ENCODE results near the gene TBC1D9B. TPM values are rescaled to one million over a fixed set of nuclear protein-coding genes. Genes with fewer than 3 reads are reported as not detected.
A peak's percentile ranks its signal among the peaks of the same experiment; 100 is the strongest.

TBC1D9B gene
- total and polyA plus RNA-seq, 9 of the 15 experiments (the other 6 are each of a cell fraction or from before 2014, with no cell fraction given) = 2.9 to 59.1 (median 33.5) TPM

GRCh38 chr5:179817890-179818745 is 89.6 kb downstream of the TBC1D9B start (continued):
- TF ChIP-seq CHD1 (IDR thresholded peaks at IDR 0.05; ENCODE audit: low read length) (peak; percentile 15), ZNF589 (CRISPR knock-in tag; IDR thresholded peaks at IDR 0.05; ENCODE audit: low read depth) (peak; percentile 71; the same call in 1 of the 2 replicates), ESRRA (IDR thresholded peaks at IDR 0.05; ENCODE audit: borderline replicate concordance, low read depth) (no peak), ZNF449 (CRISPR knock-in tag; IDR thresholded peaks at IDR 0.05) (peak; percentile 3; the same call in 1 of the 2 replicates), HDAC8 (tag; IDR thresholded peaks at IDR 0.05) (0 out of 2 replicates have a peak, but pooled peaks have one; percentile 67), SNAPC5 (CRISPR knock-in tag; IDR thresholded peaks at IDR 0.05) (no peak), GATAD2B (IDR thresholded peaks at IDR 0.05; ENCODE audit: borderline replicate concordance) (no peak), TBP (optimal IDR thresholded peaks at IDR 0.05; ENCODE audit: low read depth, low read length) (no peak), NFATC3 (IDR thresholded peaks at IDR 0.05) (no peak)

Measured in K562 (cell line).